Hepatocyte (in vitro differentiated cells): ENCODE data around the gene IKZF1. TPM values are rescaled to one million over a fixed set of nuclear protein-coding genes. Genes with fewer than 3 reads are reported as not detected.

Experiments
- DNase-seq: peaks from one replicate; pipeline ENCODE4 v3.0.0-alpha.2; 2016; ENCODE audit warnings: low spot score
- H2AFZ ChIP-seq: fragments of 200-600 bp; sonication (generic); 2 replicates; pipeline ENCODE4 v1.6.0; 2016; ENCODE audit warnings: antibody characterized with exemption, mild to moderate bottlenecking
- H3K27ac ChIP-seq: fragments of 200-600 bp; sonication (generic); 2 replicates; pipeline ENCODE4 v1.5.1; 2016; ENCODE audit warnings: mild to moderate bottlenecking
- H3K27me3 ChIP-seq: fragments of 200-600 bp; sonication (generic); 2 replicates; pipeline ENCODE4 v1.6.1; 2016
- H3K36me3 ChIP-seq: fragments of 200-600 bp; sonication (generic); replicated peaks from 2 replicates; pipeline ENCODE4 v1.5.1; 2016; ENCODE audit warnings: low read depth; ENCODE audit not compliant: insufficient read depth
- H3K4me1 ChIP-seq: fragments of 200-600 bp; sonication (generic); 2 replicates; pipeline ENCODE4 v1.5.1; 2016; ENCODE audit warnings: mild to moderate bottlenecking, moderate library complexity; ENCODE audit not compliant: insufficient read depth
- H3K4me2 ChIP-seq: fragments of 200-600 bp; sonication (generic); 2 replicates; pipeline ENCODE4 v1.6.0; 2016
- H3K4me3 ChIP-seq: fragments of 200-600 bp; sonication (generic); 2 replicates; pipeline ENCODE4 v1.5.1; 2016; ENCODE audit warnings: mild to moderate bottlenecking
- H3K79me2 ChIP-seq: fragments of 200-600 bp; sonication (generic); 2 replicates; pipeline ENCODE4 v1.6.0; 2017; ENCODE audit warnings: mild to moderate bottlenecking
- H3K9me2 ChIP-seq: fragments of 200-600 bp; sonication (generic); replicated peaks from 2 replicates; pipeline ENCODE4 v1.6.0; 2017; ENCODE audit warnings: mild to moderate bottlenecking; ENCODE audit not compliant: insufficient read depth
- H3K9me3 ChIP-seq: fragments of 200-600 bp; sonication (generic); 2 replicates; pipeline ENCODE4 v1.5.1; 2016; ENCODE audit warnings: low read depth, mild to moderate bottlenecking
- H4K20me1 ChIP-seq: fragments of 200-600 bp; sonication (generic); 2 replicates; pipeline ENCODE4 v1.6.0; 2016; ENCODE audit warnings: mild to moderate bottlenecking; ENCODE audit not compliant: insufficient read depth, poor library complexity, severe bottlenecking
- CTCF ChIP-seq: fragments of 200-600 bp; sonication (generic); IDR thresholded peaks from 2 replicates; pipeline ENCODE4 v1.5.1; 2016; ENCODE audit warnings: antibody characterized with exemption, mild to moderate bottlenecking; ENCODE audit not compliant: poor library complexity
- EZH2 ChIP-seq: fragments of 200-600 bp; sonication (generic); IDR thresholded peaks from 2 replicates; pipeline ENCODE4 v1.6.1; 2016; ENCODE audit warnings: antibody characterized with exemption, mild to moderate bottlenecking, borderline replicate concordance
- EZH2phosphoT487 ChIP-seq: fragments of 200-600 bp; sonication (generic); IDR thresholded peaks from one replicate; pipeline ENCODE4 v1.6.1; 2018; ENCODE audit warnings: antibody characterized with exemption, mild to moderate bottlenecking, low read depth, moderate library complexity; ENCODE audit not compliant: unreplicated experiment, severe bottlenecking
- WGBS: methylation state at CpG from one replicate; pipeline ENCODE4 v1.1.6; 2016; ENCODE audit warnings: low lambda C conversion rate; ENCODE audit errors: missing lambda C conversion rate; 5-methylcytosine and 5-hydroxymethylcytosine counted together
- polyA plus RNA-seq: library from polyadenylated mRNA; unstranded; fragments of >200 nt; fragmentation: Nextera tagmentation; extraction: Ambion mirVana; gene quantifications from 2 replicates; pipeline ENCODE4 v1.2.1, GENCODE V29; 2016
- total RNA-seq: library from RNA; depleted of rRNA; stranded (reverse); fragments of >200 nt; gene quantifications from 2 replicates; pipeline ENCODE4 v1.2.3, GENCODE V29; 2014

Gene IKZF1
- total and polyA plus RNA-seq, 2 experiments from 2014 or later: 0.16 to 0.47 TPM

- Histone ChIP-seq H3K9me3 (no peaks in the 10 kb centered on the region), H3K4me1 (no peaks in the 10 kb centered on the region), H3K27ac (no peak overlapping the region), H3K4me2 (no peak overlapping the region), H3K36me3 (no peaks in the 10 kb centered on the region), H3K27me3 (peaks cover 78% of the 10 kb centered on the region), H3K4me3 (no peak overlapping the region), H4K20me1 (no peaks in the 10 kb centered on the region), H3K9me2 (no peaks in the 10 kb centered on the region), H3K79me2 (no peaks in the 10 kb centered on the region), H2AFZ (no peak overlapping the region)
- no peak for DNase-seq
- whole genome bisulfite sequencing: 82% methylated on average over 11 of the region's 11 CpGs
- peak; percentile 11 for TF ChIP-seq EZH2phosphoT487
- no peak for TF ChIP-seq EZH2
Measured at GRCh38 chr7:50305583-50306493, 1.3 kb downstream of the IKZF1 start.

- no peaks in the 10 kb centered on the region for H3K4me1 ChIP-seq
- no peak for DNase-seq
- H3K79me2 ChIP-seq: no peaks in the 10 kb centered on the region
- H3K27me3 ChIP-seq: peaks cover 75% of the 10 kb centered on the region
- H3K9me3 ChIP-seq: no peaks in the 10 kb centered on the region
- H3K36me3 ChIP-seq: no peaks in the 10 kb centered on the region
- no peak overlapping the region for H3K4me2 ChIP-seq
- H3K27ac ChIP-seq: no peak overlapping the region
- TF ChIP-seq CTCF (no peak), EZH2phosphoT487 (no peak), EZH2 (no peak)
- no peaks in the 10 kb centered on the region for H4K20me1 ChIP-seq
- no peak overlapping the region for H3K4me3 ChIP-seq
- H2AFZ ChIP-seq: no peak overlapping the region
- no peaks in the 10 kb centered on the region for H3K9me2 ChIP-seq
- 84% methylated on average over 10 of the region's 10 CpGs for WGBS
Measured at GRCh38 chr7:50306494-50307367, 2.2 kb downstream of the IKZF1 start.

GRCh38 chr7:50307368-50308032 is 3.0 kb downstream of the IKZF1 start:
- no peaks in the 10 kb centered on the region for H3K36me3 ChIP-seq
- no peaks in the 10 kb centered on the region for H3K9me3 ChIP-seq
- DNase-seq: no peak
- H3K79me2 ChIP-seq: no peaks in the 10 kb centered on the region
- H3K9me2 ChIP-seq: no peaks in the 10 kb centered on the region
- 63% methylated on average over 10 of the region's 10 CpGs for WGBS
- no peak overlapping the region for H3K4me3 ChIP-seq
- H2AFZ ChIP-seq: no peak overlapping the region
- peaks cover 74% of the 10 kb centered on the region for H3K27me3 ChIP-seq
- no peak overlapping the region for H3K4me2 ChIP-seq
- TF ChIP-seq EZH2phosphoT487: no peak
- TF ChIP-seq CTCF: no peak
- TF ChIP-seq EZH2: no peak
- no peaks in the 10 kb centered on the region for H3K4me1 ChIP-seq
- no peaks in the 10 kb centered on the region for H4K20me1 ChIP-seq
- no peak overlapping the region for H3K27ac ChIP-seq
